GM12874 (cell line): ENCODE results near the gene UHRF2.

ENCODE experiments used
- TF ChIP-seq, protein P1 (sequence below): IDR thresholded peaks from 2 replicates; pipeline ENCODE4 v1.5.1; 2011; ENCODE audit warnings: low read depth, mild to moderate bottlenecking, control low read depth, low read length, moderate library complexity; ENCODE audit not compliant: insufficient read depth

Gene UHRF2, protein sequence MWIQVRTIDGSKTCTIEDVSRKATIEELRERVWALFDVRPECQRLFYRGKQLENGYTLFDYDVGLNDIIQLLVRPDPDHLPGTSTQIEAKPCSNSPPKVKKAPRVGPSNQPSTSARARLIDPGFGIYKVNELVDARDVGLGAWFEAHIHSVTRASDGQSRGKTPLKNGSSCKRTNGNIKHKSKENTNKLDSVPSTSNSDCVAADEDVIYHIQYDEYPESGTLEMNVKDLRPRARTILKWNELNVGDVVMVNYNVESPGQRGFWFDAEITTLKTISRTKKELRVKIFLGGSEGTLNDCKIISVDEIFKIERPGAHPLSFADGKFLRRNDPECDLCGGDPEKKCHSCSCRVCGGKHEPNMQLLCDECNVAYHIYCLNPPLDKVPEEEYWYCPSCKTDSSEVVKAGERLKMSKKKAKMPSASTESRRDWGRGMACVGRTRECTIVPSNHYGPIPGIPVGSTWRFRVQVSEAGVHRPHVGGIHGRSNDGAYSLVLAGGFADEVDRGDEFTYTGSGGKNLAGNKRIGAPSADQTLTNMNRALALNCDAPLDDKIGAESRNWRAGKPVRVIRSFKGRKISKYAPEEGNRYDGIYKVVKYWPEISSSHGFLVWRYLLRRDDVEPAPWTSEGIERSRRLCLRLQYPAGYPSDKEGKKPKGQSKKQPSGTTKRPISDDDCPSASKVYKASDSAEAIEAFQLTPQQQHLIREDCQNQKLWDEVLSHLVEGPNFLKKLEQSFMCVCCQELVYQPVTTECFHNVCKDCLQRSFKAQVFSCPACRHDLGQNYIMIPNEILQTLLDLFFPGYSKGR

DNA sequence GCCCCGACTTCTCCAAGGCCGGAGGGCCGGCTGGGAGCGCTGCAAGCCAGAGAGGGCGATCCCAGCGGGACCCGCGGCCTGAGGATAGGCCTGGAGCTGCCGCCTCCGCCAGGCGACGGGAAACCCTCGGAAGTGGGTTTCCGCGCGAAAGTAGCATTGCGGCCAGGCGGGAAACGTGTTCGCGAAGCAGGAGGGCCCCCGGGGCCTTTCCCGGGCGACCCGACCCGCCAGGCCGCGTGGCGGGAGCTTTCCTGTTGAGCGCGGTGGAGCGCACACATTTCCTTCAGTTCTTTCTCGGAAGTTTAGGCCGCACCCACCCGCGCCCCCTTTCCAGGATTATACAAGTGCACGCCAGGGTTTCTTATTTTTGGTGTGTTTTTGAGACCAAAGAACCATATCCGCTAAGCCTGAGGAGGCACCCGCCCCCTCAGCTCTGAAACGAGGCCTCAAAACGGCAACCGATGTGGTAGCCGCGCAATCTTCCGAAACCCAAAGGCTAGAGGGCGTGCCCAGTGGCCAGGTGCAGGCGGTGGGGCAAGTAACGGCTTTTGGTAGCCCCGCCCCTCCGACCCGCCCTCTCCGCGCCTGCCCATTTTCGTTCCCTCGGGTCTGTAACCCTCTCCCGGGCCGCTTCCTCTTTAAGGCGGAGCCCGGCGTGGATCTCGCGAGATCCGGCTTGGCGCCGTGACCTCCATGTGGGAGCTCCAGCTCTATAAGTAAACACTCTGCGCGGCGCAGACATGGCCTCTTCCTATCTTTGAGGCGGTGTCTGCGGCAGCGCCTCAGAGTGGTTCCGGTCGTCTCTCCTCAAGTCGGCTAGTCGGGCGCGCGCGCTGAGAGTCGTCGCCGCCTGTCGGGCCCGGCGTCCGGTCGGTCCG lies at the start of gene UHRF2:
TSS of gene UHRF2 (plus strand) at position 713 of the 878 bp plus-strand sequence. CDS start 292 bp downstream, outside the sequence.
- TF ChIP-seq, protein P1, sequence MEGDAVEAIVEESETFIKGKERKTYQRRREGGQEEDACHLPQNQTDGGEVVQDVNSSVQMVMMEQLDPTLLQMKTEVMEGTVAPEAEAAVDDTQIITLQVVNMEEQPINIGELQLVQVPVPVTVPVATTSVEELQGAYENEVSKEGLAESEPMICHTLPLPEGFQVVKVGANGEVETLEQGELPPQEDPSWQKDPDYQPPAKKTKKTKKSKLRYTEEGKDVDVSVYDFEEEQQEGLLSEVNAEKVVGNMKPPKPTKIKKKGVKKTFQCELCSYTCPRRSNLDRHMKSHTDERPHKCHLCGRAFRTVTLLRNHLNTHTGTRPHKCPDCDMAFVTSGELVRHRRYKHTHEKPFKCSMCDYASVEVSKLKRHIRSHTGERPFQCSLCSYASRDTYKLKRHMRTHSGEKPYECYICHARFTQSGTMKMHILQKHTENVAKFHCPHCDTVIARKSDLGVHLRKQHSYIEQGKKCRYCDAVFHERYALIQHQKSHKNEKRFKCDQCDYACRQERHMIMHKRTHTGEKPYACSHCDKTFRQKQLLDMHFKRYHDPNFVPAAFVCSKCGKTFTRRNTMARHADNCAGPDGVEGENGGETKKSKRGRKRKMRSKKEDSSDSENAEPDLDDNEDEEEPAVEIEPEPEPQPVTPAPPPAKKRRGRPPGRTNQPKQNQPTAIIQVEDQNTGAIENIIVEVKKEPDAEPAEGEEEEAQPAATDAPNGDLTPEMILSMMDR: no peak

DNA sequence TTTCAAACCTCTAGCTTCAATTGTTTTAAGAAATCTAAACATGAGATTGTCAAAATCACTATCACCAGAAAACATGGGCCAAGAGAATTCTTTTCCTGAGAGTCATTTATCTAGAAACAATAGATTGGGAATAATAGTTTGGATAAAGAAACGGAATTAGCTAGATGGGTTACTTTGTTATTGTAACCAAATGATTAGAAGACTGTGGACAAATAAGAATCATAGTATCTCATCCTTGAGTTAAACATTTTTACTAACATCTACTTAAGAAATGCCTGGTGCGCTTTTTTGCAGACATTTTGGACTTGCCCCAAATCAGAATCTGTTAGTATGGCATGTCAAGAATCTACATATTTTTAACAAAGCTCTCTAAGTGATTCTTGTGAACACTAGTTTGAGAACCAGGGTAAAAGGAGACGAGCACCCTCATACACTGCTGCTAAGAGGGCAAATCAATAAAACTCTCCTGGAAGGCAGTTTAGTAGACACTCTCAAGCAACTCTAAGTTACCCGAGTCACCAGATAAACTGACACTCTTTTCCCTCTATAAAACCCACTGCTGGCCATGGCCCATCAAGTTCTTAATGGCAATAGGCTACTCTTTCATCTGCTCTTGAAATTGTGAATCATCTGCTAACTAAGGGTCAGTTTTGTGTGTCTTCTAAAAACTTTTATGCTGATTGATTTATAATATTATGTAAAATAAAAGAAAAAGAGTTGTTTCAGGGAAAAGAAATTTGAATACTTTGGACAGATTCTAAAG lies 45.7 kb upstream of the UHRF2 start:
- TF ChIP-seq, protein P1: no peak

DNA sequence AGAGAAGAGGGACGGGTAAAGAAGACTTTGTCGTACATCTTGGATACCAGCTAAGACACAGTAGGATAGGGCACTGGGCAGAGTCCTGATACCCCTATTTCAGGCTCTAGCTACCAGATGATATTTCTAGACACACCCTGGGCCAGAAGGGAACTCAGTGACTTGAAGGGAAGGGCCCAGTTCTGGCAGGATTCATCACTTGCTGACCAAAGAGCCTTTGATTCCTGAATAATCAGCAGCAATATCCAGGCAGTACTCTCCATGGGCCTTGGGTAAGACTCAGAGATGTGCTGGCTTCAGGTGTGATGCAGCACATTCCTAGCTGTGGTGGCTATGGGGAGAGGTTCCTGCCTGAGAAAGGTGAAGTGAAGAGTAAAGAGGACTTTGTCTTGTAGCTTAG lies 44.2 kb upstream of the UHRF2 start:
- TF ChIP-seq, protein P1: no peak

DNA sequence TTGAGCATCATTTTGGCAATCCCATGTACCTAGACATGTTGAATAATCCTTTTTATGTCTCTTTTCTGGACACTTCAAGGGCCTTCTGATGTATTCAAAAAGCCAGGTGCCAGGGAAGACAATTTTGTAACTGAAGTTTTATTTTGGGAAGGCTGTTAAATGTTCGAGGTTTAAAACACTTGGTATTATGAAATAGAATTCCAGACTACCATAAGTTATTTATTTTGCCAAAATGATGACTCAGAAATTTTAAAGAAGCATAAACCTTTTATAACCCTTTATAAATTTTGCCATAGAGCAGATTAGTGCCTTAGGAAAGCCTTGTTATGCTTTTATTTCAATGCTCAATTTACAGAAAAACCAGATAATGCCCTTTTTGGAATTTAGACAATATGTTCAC lies 30.3 kb upstream of the UHRF2 start:
- TF ChIP-seq, protein P1: no peak

DNA sequence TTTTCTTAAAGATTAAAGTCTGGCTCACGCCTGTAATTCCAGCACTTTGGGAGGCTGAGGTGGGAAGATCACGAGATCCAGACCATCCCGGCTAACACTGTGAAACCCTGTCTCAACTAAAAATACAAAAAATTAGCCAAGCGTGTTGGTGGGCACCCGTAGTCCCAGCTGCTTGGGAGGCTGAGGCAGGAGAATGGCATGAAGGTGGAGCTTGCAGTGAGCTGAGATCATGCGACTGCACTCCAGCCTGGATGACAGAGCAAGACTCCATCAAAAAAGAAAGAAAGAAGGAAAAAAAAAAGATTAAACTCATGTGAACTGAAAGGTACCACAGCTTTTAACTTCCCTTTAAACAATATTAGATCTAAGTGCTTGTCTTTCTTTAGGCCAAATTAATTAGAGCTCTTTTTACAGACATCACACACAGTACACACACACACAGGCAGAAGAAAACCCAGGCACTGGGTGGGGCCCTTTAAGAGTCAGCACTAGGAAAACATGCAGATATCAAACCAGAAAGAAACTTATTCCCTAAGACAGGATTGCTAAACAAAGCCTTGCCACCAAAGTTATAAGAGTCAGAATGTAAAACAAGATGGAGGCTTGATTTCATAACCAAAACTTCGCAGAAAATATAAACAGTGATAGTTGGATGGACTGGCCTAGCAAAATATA lies 29.3 kb upstream of the UHRF2 start:
- TF ChIP-seq, protein P1: no peak

DNA sequence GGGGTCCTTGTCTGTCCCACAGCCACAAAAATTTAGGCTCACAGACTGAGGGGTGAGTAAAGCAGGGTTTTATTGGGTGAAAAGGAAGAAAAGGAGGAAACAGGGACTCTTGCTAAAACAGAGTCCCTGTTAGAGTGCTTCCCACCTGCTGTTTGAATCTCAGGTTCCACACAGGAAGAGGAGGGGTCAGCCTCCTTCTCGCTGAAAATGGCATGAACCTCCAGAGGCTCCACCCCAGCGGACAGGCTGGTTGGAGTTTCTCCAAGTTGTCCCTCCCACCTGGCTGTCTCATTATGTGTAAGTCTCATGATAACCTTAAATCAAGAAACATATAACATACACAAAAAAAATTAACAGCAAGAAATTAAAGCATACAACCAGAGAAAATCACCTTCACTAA lies 28.3 kb upstream of the UHRF2 start:
- TF ChIP-seq, protein P1: no peak
